ENCODE measurements around the gene CTSW.

DNA sequence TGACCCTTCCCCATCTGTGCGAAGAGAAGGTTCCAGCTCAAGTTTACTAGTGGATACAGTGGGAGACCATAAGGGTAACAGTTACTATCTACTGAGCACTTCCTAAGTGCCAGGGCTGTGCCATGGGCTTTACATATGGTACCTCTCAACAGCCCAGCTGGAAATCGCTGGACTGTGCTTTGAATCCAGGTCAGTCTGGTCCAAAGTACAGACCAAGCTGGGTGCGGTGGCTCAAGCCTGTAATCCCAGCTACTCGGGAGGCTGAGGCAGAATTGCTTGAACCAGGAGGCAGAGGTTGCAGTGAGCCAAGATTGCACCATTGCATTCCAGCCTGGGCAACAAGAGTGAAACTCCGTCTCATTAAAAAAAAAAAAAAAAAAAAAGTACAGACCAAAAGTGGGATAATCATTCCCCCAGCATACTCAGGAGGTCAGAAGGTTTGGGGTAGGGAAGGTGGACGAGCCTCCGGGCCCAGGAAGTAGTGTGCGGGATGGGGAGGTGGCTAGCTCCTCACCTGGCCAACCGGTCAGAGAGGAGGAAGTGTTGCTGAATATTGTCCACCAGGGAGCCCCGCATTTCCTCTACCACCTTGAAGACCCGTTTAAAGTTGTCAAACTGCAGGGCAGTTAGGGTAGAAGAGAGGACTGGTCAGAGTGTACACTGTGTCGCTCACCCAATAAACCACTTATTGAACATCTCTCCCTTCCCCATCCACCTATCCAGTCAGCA lies 6.3 kb downstream of the CTSW start:
- no peak for TF ChIP-seq ZFP30 (CRISPR knock-in tag; IDR thresholded peaks at IDR 0.05)
- no peak for TF ChIP-seq ZNF70 (CRISPR knock-in tag; IDR thresholded peaks at IDR 0.05)
- no peak for TF ChIP-seq TOX (CRISPR knock-in tag; IDR thresholded peaks at IDR 0.05; ENCODE audit: borderline replicate concordance)
- no peak for TF ChIP-seq ZNF8 (CRISPR knock-in tag; IDR thresholded peaks at IDR 0.05)
- TF ChIP-seq OSR1 (CRISPR knock-in tag; IDR thresholded peaks at IDR 0.05): no peak
- no peak for TF ChIP-seq RARB (CRISPR knock-in tag; IDR thresholded peaks at IDR 0.05)
- no peak for TF ChIP-seq ISL1 (CRISPR knock-in tag; IDR thresholded peaks at IDR 0.05)
- no peak for TF ChIP-seq SNAI2 (CRISPR knock-in tag; IDR thresholded peaks at IDR 0.05)
- TF ChIP-seq, protein P1, sequence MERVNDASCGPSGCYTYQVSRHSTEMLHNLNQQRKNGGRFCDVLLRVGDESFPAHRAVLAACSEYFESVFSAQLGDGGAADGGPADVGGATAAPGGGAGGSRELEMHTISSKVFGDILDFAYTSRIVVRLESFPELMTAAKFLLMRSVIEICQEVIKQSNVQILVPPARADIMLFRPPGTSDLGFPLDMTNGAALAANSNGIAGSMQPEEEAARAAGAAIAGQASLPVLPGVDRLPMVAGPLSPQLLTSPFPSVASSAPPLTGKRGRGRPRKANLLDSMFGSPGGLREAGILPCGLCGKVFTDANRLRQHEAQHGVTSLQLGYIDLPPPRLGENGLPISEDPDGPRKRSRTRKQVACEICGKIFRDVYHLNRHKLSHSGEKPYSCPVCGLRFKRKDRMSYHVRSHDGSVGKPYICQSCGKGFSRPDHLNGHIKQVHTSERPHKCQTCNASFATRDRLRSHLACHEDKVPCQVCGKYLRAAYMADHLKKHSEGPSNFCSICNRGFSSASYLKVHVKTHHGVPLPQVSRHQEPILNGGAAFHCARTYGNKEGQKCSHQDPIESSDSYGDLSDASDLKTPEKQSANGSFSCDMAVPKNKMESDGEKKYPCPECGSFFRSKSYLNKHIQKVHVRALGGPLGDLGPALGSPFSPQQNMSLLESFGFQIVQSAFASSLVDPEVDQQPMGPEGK (CRISPR knock-in tag; IDR thresholded peaks at IDR 0.05; ENCODE audit: borderline replicate concordance): no peak
- no peak for TF ChIP-seq PPARA (CRISPR knock-in tag; IDR thresholded peaks at IDR 0.05; ENCODE audit: borderline replicate concordance)
- TF ChIP-seq ARNTL (CRISPR knock-in tag; IDR thresholded peaks at IDR 0.05; ENCODE audit: borderline replicate concordance, low read depth): no peak

All from SK-N-SH treated with all-trans-retinoic acid at 6 μM for 48 hours (cell line).